ENCODE results near the gene VWA8.

The VWA8 gene

DNA sequence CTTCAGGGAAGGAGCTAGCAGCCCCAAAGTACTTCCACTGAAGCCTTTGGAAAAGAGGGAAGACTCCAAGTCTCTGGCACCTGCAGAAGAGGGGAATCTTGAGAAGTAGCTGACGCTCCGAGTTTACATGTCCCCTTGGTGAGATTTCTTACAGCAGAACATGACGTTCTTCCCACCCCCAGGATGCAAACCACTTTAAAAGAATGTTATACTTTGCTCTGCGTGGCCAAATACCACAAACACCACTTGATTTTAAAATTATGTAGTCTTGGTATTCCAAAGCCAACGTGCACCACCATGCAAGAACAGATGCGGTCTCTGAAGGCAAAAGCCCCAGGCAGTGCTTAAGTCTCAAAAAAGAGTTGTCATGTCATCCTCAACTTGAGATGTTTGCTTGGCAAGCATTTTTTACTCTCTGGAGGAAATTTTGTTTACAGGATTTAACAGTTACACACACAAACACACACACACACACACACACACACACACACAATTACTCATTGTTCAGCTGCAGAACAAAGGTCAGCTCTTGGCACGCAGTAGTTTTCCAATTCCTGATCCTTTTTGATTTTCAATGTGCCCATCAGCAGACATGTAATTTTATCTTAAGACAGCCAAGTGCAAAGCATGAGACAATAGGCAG is 397.4 kb downstream of the VWA8 start:
- no peak for DNase-seq (ENCODE audit: extremely low spot score)
- POLR2A ChIA-PET, result no interaction called here
- CTCF ChIA-PET, result interaction anchor here (1.0 to 2.5 kb wide), 3 partner anchors 14 to 24 kb away, joined by 3 to 6 read pairs (median 4); no protein-coding TSS in a partner anchor
- TF ChIP-seq, protein P1, sequence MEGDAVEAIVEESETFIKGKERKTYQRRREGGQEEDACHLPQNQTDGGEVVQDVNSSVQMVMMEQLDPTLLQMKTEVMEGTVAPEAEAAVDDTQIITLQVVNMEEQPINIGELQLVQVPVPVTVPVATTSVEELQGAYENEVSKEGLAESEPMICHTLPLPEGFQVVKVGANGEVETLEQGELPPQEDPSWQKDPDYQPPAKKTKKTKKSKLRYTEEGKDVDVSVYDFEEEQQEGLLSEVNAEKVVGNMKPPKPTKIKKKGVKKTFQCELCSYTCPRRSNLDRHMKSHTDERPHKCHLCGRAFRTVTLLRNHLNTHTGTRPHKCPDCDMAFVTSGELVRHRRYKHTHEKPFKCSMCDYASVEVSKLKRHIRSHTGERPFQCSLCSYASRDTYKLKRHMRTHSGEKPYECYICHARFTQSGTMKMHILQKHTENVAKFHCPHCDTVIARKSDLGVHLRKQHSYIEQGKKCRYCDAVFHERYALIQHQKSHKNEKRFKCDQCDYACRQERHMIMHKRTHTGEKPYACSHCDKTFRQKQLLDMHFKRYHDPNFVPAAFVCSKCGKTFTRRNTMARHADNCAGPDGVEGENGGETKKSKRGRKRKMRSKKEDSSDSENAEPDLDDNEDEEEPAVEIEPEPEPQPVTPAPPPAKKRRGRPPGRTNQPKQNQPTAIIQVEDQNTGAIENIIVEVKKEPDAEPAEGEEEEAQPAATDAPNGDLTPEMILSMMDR (IDR thresholded peaks at IDR 0.05; ENCODE audit: control extremely low read depth, extremely low read depth, low read depth, missing control alignments), result no peak

DNA sequence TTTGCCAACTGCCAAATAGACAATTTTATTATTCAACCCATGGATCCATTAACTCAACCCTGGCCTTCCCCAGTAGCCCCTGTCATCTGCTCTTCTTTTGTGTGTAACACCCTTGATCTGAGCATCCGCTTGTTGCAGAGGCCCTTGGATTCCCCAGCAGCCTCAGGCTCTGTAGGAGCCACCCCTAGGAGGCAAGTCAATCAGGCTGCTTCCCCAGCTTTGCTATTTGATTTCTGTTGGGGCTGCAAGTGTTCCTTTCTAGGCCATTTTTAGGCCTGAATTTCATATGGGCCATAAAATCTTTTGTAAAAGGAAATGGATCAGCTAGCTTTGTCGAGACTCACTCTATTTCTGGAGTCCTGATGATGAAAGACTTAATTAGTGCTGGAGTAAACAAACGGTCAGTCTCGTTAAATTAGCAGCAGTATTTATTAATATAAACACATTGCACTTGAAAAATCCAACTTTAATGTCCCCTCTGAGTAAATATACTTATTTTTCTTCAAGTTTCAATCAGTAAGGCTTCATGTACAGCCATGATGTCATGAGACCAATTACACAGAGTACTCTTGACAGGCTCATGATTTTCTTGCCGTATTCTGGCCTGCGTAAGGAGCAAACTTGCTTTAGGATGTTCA is 398.2 kb downstream of the VWA8 start:
- ChIA-PET CTCF (interaction anchor here (1.0 kb wide), 1 partner anchor 14 kb away, joined by 3 read pairs; no protein-coding TSS in a partner anchor), POLR2A (no interaction called here)
- DNase-seq (ENCODE audit: extremely low spot score), result no peak
- TF ChIP-seq, protein P1 (IDR thresholded peaks at IDR 0.05; ENCODE audit: control extremely low read depth, extremely low read depth, low read depth, missing control alignments), result no peak

DNA sequence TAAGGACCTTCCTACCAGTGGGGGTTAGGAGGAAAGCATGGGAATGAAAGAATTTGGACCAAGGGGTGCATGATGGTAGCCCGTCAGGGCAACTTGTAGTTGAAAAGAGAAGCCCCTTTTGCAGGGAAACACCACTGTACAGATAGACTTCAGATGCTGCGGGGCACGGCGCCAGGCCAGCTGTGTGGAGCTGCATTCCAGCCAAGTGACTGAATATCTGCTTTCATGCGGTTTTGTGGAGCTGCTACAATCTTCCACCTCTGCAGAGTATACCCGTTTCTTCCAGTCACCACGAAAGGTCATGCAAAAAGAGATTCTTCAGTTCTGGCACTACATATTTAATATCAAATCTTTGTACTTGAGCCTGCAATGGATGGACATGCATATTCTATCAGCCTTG is 398.8 kb downstream of the VWA8 start:
- POLR2A ChIA-PET, result no interaction called here
- CTCF ChIA-PET, result interaction anchor here (1.0 kb wide), 1 partner anchor 14 kb away, joined by 3 read pairs; no protein-coding TSS in a partner anchor
- no peak for DNase-seq (ENCODE audit: extremely low spot score)
- TF ChIP-seq, protein P1 (IDR thresholded peaks at IDR 0.05; ENCODE audit: control extremely low read depth, extremely low read depth, low read depth, missing control alignments), result no peak

DNA sequence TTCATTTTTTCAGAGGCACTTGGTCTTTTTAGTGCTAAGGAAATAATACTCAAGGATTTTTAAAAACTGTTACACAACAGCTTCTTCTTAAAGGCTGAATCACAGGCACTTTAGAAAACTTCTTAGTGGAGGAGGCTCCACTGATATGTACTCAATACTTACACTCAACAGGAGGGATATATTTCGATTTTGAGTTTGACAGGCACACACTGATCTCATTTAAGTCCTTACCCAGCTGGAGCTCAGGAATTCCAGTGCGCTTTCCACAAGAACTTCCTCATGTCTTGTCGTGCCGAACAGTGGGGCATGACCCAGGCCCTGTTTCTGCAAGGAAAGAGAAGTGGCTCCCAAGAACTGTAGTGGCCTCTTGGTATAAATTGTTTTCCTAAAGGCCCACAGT is 399.7 kb downstream of the VWA8 start:
- POLR2A ChIA-PET, result no interaction called here
- no peak for DNase-seq (ENCODE audit: extremely low spot score)
- TF ChIP-seq, protein P1 (IDR thresholded peaks at IDR 0.05; ENCODE audit: control extremely low read depth, extremely low read depth, low read depth, missing control alignments), result no peak
- CTCF ChIA-PET, result interaction anchor here (1.8 kb wide), 2 partner anchors 9 to 101 kb away, joined by 6 to 7 read pairs; no protein-coding TSS in a partner anchor

DNA sequence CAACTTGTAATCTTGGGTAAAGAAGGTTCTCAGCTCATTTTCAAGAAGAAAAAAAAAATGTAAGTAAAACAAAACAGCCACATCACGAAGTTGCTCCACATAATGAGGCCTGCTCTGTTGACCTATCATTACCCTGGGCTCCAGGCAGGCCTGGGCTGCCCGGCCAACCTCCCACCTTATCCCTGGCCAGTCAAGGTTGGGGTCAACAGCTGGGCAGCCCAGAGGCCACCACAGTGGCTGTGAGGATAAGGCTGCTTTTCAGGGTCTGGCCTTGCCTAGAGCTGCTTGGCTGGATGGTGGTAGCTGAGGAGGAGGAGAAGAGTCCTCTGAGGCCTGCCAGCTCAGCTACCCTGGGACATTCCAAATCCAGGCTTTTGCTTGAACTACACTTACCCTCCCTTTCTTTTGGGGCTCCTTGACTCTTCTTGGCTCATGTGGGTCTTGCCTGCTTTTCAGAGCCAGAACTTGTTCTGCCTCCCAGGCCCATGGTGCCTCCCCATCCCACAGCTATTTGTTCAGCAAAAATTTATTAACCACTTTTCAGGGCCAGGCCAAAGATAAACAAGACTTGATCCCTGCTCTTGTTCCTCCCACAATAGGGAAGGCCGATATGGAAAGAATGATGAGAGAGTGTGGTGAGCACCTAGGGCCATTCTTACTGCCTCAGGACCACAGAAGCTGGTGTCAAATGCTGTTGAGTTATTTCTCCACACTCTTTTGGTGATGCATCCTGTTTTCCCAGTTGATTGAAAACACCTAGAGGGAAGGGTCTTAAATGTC is 401.9 kb downstream of the VWA8 start:
- no peak for DNase-seq (ENCODE audit: extremely low spot score)
- TF ChIP-seq, protein P1 (IDR thresholded peaks at IDR 0.05; ENCODE audit: control extremely low read depth, extremely low read depth, low read depth, missing control alignments), result no peak
- ChIA-PET CTCF (interaction anchor here (0.9 to 1.8 kb wide), 4 partner anchors 9 to 99 kb away, joined by 3 to 6 read pairs (median 4); no protein-coding TSS in a partner anchor), POLR2A (no interaction called here)

DNA sequence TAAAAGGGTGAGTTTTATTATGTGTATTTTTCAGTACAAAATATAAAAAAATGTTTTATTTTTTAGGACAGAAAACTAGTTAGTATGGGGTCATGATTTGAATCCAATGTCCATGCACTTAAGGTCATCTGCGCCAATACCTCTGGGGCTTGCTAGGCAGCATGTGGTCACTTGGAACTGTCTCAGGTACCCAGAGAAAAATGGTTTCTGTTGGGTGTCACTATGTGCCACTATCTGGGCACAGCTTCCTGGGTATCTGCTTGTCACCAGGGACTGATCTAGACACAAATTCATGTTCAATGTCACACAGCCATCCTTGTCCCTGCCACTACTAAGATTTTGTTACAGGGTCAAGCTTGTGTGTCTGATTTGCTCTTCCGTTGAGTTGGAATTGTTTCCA is 403.2 kb downstream of the VWA8 start:
- ChIA-PET POLR2A (interaction anchor here (0.6 kb wide), 1 partner anchor 70 kb away, joined by 3 read pairs; no protein-coding TSS in a partner anchor), CTCF (no interaction called here)
- TF ChIP-seq, protein P1 (IDR thresholded peaks at IDR 0.05; ENCODE audit: control extremely low read depth, extremely low read depth, low read depth, missing control alignments), result no peak
- no peak for DNase-seq (ENCODE audit: extremely low spot score)
